Limb (tissue), 2 donors: Measurements from ENCODE around the gene HMOX1.

Source experiments
- DNase-seq, 2 donors: peaks; one replicate each; pipeline ENCODE4 v3.0.0-alpha.2; 2016; ENCODE audit errors: extremely low spot score in 2 of 2

Gene HMOX1

GRCh38 chr22:35401863-35402262 lies 21.0 kb downstream of the HMOX1 start:
- no peak for DNase-seq

- no peak for DNase-seq
Measured at GRCh38 chr22:35403356-35403755, 22.5 kb downstream of the HMOX1 start.

DNA sequence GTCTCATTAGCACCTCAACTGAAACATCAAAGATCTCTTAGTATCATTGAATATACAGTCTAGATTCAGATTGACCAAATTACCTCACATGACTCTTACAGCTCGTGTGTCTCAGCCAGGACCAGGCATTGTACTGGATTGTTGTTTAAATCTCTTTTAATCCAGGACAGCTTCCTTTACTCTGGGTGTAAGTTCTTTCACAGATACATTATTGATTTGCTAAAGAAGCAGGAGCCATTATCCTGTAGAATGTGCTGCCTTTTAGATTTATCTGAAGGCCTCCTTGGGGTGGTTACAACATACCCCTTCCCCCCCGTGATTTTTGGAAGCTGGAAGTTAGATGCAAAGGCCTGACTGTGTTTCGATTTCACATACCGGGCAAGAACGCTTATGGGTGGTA lies 23.3 kb downstream of the HMOX1 start:
- no peak for DNase-seq

- DNase-seq, result no peak
Measured at GRCh38 chr22:35406443-35406842, 25.5 kb downstream of the HMOX1 start.

DNA sequence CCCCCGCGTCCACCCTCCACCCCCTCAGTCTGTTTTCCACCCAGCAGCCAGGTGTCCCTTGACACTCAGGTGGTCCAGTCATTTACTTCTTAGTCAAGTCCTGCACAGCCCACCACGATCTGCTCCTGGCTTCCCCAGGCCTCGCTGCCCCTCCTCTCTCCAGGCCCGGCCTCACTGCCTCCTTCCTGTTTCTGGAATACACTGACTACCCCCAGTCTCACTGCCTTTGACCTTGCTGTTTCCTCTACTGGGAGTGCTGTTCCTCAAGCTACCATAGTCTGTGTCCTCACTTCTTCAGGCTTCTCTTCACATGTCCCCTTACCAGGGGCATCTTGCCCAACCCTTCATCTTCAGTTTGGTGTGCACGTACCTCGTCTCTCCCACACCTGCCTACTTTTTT lies 26.5 kb downstream of the HMOX1 start:
- no peak for DNase-seq

- DNase-seq, result no peak
Measured at GRCh38 chr22:35409783-35410662, 29.1 kb downstream of the HMOX1 start.

DNA sequence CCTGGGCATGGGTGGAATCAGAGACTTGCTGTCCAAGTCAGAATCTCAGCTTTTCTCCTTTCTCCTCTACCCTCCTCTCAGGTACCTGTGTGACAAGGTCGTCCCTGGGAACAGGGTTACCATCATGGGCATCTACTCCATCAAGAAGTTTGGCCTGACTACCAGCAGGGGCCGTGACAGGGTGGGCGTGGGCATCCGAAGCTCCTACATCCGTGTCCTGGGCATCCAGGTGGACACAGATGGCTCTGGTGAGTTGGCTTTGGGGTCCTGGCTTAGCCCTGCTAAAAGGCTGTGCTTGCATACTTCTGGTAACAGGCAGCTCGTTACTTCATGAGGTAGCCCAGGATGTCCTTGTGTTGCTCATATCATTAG lies 29.8 kb downstream of the HMOX1 start:
- no peak for DNase-seq

- DNase-seq, result no peak
Measured at GRCh38 chr22:35411102-35411501, 30.2 kb downstream of the HMOX1 start.

- no peak for DNase-seq
Measured at GRCh38 chr22:35413624-35414023, 32.7 kb downstream of the HMOX1 start.

DNA sequence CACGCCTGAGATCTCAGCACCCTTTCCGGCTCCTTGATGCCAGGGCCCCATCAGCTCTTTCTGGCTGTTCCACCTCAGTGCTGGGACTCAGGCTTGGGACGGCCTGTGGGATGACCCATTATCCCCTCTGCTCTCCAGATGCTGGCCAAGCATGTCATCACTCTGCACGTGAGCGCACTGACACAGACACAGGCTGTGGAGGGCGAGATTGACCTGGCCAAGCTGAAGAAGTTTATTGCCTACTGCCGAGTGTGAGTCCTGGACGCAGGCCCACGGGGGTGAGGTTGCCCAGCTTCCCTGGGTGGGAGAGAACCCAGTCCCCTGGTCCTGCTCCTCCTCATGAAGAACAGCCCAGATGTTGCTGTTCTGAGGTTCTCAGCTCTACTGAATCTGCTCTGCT lies 36.7 kb downstream of the HMOX1 start:
- DNase-seq, result no peak

DNA sequence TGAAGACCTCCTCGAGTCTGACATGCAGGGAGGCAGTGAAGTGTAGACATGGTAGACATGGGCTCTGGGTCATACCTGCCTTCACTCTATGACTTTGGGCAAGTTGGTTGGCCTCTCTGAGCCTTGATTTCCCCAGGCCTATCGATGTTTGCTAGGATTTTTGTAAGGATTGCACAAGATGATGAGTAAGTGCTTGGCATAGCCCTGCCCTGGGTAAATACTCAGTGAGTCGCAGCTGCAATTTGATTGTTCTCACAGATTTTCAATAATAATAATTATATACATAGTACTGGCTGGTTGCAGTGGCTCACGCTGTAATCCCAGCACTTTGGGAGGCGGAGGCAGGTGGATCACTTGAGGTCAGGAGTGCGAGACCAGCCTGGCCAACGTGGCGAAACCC lies 37.2 kb downstream of the HMOX1 start:
- DNase-seq, result no peak

GRCh38 chr22:35418731-35419130 lies 37.8 kb downstream of the HMOX1 start:
- no peak for DNase-seq

- DNase-seq, result no peak
Measured at GRCh38 chr22:35419756-35420155, 38.9 kb downstream of the HMOX1 start.

DNA sequence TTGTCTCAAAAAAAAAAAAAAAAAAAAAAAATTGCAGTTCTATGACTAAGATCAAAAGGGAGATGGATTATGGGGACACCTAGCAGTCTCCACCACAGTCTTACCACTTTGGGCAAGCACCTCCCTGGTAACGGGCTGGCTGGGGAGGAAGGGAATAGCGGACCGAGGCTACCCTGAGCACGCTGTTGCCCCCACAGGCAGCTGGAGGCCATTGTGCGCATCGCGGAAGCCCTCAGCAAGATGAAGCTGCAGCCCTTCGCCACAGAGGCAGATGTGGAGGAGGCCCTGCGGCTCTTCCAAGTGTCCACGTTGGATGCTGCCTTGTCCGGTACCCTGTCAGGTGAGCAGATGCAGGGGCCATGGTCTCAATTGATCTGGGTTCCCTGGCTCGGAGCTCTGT lies 40.2 kb downstream of the HMOX1 start:
- DNase-seq, result no peak

DNA sequence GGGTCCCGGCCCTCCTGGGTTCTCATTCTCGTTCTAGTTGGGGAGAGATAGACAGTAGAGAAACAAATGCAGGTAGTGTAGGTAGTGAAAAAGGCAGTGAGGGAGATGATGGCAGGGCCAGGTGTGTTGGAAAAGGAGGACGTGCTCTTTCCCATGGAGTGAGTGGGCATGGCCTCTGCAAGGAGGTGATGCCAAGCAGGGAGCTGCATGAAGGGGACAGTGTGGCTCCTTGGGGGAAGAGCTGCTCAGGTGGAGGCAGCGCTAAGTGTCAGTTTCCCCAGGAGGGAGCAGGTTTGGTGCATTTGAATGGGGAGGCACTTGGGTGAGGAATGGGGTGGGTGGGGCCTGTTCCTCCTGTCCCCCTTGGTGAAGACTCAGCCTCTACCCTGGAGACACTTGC lies 41.2 kb downstream of the HMOX1 start:
- no peak for DNase-seq

DNA sequence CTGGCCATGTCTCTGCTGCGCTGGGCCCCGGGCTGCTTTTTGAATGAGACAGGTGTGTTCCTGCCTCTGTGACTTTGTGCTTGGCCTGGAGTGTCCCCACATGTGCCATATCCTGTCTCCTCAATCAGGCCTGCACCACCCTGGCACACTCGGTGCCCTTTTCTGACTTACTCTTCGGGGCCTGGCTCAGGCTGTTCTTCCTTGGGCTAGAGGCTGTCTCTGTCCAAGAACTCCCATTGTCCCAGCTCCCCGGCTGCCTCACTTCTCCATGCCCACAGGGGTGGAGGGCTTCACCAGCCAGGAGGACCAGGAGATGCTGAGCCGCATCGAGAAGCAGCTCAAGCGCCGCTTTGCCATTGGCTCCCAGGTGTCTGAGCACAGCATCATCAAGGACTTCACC lies 42.0 kb downstream of the HMOX1 start:
- DNase-seq, result no peak

DNA sequence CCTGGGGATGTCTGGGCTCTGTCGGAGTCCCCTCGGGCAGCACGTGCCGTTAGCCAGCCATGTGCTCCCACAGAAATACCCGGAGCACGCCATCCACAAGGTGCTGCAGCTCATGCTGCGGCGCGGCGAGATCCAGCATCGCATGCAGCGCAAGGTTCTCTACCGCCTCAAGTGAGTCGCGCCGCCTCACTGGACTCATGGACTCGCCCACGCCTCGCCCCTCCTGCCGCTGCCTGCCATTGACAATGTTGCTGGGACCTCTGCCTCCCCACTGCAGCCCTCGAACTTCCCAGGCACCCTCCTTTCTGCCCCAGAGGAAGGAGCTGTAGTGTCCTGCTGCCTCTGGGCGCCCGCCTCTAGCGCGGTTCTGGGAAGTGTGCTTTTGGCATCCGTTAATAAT lies 43.2 kb downstream of the HMOX1 start:
- DNase-seq, result no peak

DNA sequence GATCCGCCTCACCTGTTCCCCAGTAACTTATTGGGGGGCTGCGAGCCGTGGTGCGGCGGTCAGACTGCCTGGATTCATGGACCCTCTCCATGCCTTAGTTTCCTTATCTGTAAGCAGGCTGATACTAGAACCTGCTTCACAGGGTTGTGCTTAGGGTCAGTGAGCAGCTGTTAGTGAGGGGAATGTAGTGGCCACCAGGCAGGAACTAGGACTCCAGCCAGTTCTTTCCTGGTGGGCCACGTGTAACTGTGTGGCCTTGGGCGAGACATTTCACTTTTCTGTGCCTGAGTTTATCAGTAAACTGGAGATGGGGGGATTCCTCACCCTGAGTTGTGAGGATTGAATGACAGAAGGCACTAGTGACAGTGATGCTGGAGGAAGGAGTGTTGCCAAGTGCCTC lies 43.9 kb downstream of the HMOX1 start:
- no peak for DNase-seq

- no peak for DNase-seq
Measured at GRCh38 chr22:35425546-35425945, 44.6 kb downstream of the HMOX1 start.

- no peak for DNase-seq
Measured at GRCh38 chr22:35425971-35426800, 45.3 kb downstream of the HMOX1 start.

- no peak for DNase-seq
Measured at GRCh38 chr22:35426801-35427140, 45.9 kb downstream of the HMOX1 start.

DNA sequence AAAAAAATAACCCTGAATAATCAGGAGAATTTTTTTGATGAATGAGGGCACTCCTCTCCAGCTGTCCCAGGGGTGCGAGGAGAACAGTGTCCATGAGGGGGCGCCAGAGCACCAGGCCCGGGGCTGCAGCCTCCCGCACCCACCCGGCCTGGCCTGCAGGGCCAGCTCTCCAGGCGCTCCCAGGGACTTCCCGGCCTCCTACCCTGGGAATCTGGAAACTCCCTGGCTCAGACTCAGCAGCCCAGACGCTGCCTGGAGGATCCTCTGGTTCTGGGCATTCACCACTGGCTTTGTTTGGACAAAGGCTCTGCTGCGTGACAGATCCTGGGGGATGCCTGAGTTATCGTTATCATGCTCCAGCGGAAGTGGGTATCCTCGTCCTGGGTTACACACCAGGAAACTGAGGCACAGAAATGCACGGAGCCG lies 50.0 kb downstream of the HMOX1 start:
- DNase-seq, result peak; percentile 65 to 92
